Measurements from ENCODE around the gene NCBP1. TPM values are rescaled to one million over a fixed set of nuclear protein-coding genes. Genes with fewer than 3 reads are reported as not detected.

Gene NCBP1
- total RNA-seq, 1 donor from 2014 or later, result 55.9 TPM

DNA sequence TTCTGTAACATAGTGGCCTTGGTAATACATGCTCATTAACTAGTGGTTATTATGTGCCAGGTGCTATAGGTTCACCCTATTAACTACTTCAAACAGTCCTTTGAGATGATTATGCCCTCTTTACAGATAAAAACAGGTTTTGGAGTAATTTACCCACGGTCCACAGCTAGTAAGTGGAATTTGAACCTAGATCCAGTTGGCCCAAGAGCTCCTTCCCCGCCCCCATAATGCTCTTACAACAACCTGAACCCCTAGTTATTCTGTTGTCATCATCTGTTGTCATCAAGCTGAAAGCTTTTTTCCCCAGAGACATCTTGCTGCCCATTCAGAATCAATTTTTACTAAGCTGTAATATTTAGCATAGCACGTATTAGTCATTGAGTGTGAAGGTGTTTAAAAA, 40.3 kb downstream of the NCBP1 start:
- Mint-ChIP-seq H3K27me3 (ENCODE audit: insufficient read depth, low read depth) (no peaks in the 10 kb centered on the region), H3K27ac (no peak overlapping the region), H3K4me1 (no peaks in the 10 kb centered on the region), H3K4me3 (no peak overlapping the region), H3K36me3 (peaks cover 16% of the 10 kb centered on the region), H3K9me3 (no peaks in the 10 kb centered on the region)
- Histone ChIP-seq H3K27me3 (no peaks in the 10 kb centered on the region), H3K79me2 (ENCODE audit: low read depth) (no peaks in the 10 kb centered on the region), H3K27ac (no peak overlapping the region), H3K9ac (no peak overlapping the region), H3K4me1 (no peaks in the 10 kb centered on the region), H2AFZ (replicated peaks) (no peak overlapping the region), H3K36me3 (peaks cover 22% of the 10 kb centered on the region), H3K4me3 (no peak overlapping the region), H3F3A (ENCODE audit: low read depth) (no peaks in the 10 kb centered on the region), H4K20me1 (ENCODE audit: low read depth) (peaks cover 2% of the 10 kb centered on the region), H3K9me3 (ENCODE audit: low read depth) (no peaks in the 10 kb centered on the region), H3K4me2 (no peak overlapping the region)
- DNase-seq (ENCODE audit: low spot score), result no peak
- no peak for TF ChIP-seq EZH2phosphoT487 (IDR thresholded peaks at IDR 0.05)
- no peak for TF ChIP-seq EZH2 (IDR thresholded peaks at IDR 0.05)
- TF ChIP-seq CTCF (IDR thresholded peaks at IDR 0.05), result no peak

- no peaks in the 10 kb centered on the region for H3K4me1 Mint-ChIP-seq
- no peak overlapping the region for H2AFZ ChIP-seq (replicated peaks)
- no peaks in the 10 kb centered on the region for H3K4me1 ChIP-seq
- no peak overlapping the region for H3K27ac ChIP-seq
- H3K4me2 ChIP-seq, result no peak overlapping the region
- peaks cover 9% of the 10 kb centered on the region for H4K20me1 ChIP-seq (ENCODE audit: low read depth)
- no peak overlapping the region for H3K4me3 ChIP-seq
- TF ChIP-seq CTCF (IDR thresholded peaks at IDR 0.05) (no peak), EZH2 (IDR thresholded peaks at IDR 0.05) (no peak), EZH2phosphoT487 (IDR thresholded peaks at IDR 0.05) (no peak)
- no peaks in the 10 kb centered on the region for H3K9me3 ChIP-seq (ENCODE audit: low read depth)
- no peak overlapping the region for H3K27ac Mint-ChIP-seq
- H3K27me3 ChIP-seq, result no peaks in the 10 kb centered on the region
- H3K9me3 Mint-ChIP-seq, result no peaks in the 10 kb centered on the region
- H3K36me3 Mint-ChIP-seq, result peaks cover 13% of the 10 kb centered on the region
- H3K4me3 Mint-ChIP-seq, result no peak overlapping the region
- no peak overlapping the region for H3K9ac ChIP-seq
- no peaks in the 10 kb centered on the region for H3F3A ChIP-seq (ENCODE audit: low read depth)
- peaks cover 16% of the 10 kb centered on the region for H3K36me3 ChIP-seq
- DNase-seq (ENCODE audit: low spot score), result no peak
- H3K27me3 Mint-ChIP-seq (ENCODE audit: insufficient read depth, low read depth), result no peaks in the 10 kb centered on the region
- H3K79me2 ChIP-seq (ENCODE audit: low read depth), result no peaks in the 10 kb centered on the region
Observed at GRCh38 chr9:97675655-97676054, 42.0 kb downstream of the NCBP1 start.

GRCh38 chr9:97682242-97682641, 48.6 kb downstream of the NCBP1 start:
- H3K4me2 ChIP-seq, result no peak overlapping the region
- H2AFZ ChIP-seq (replicated peaks), result no peak overlapping the region
- peaks cover 13% of the 10 kb centered on the region for H3K36me3 Mint-ChIP-seq
- H3K27ac ChIP-seq, result peak overlapping the region; percentile 4
- H3K9me3 ChIP-seq (ENCODE audit: low read depth), result no peaks in the 10 kb centered on the region
- H3K27me3 ChIP-seq, result no peaks in the 10 kb centered on the region
- H3K27me3 Mint-ChIP-seq (ENCODE audit: insufficient read depth, low read depth), result no peaks in the 10 kb centered on the region
- H3K4me3 ChIP-seq, result no peak overlapping the region
- no peaks in the 10 kb centered on the region for H3K9me3 Mint-ChIP-seq
- H3K79me2 ChIP-seq (ENCODE audit: low read depth), result no peaks in the 10 kb centered on the region
- H3K27ac Mint-ChIP-seq, result no peak overlapping the region
- H4K20me1 ChIP-seq (ENCODE audit: low read depth), result peaks cover 7% of the 10 kb centered on the region
- H3K9ac ChIP-seq, result no peak overlapping the region
- H3K4me1 ChIP-seq, result no peaks in the 10 kb centered on the region
- TF ChIP-seq CTCF (IDR thresholded peaks at IDR 0.05) (no peak), EZH2 (IDR thresholded peaks at IDR 0.05) (no peak), EZH2phosphoT487 (IDR thresholded peaks at IDR 0.05) (no peak)
- no peaks in the 10 kb centered on the region for H3K4me1 Mint-ChIP-seq
- H3K36me3 ChIP-seq, result peaks cover 9% of the 10 kb centered on the region
- no peak overlapping the region for H3K4me3 Mint-ChIP-seq
- DNase-seq (ENCODE audit: low spot score), result no peak
- peaks cover 15% of the 10 kb centered on the region for H3F3A ChIP-seq (ENCODE audit: low read depth)

All from neural progenitor cell (in vitro differentiated cells).